SU-DHL-6 (cell line): ENCODE measurements around the gene MYL3.

Experiments
- H2AFZ ChIP-seq: fragments of 200-600 bp; sonication (generic); 2 replicates; pipeline ENCODE4 v1.6.1; 2014; ENCODE audit warnings: low read depth, mild to moderate bottlenecking, moderate library complexity, mixed read lengths, antibody characterized with exemption, low read length; ENCODE audit not compliant: severe bottlenecking
- H3F3A ChIP-seq: fragments of 200-600 bp; shearing (Covaris generic); 2 replicates; pipeline ENCODE4 v1.6.0; 2016; ENCODE audit warnings: antibody characterized with exemption, mild to moderate bottlenecking; ENCODE audit not compliant: insufficient read depth
- H3K27ac ChIP-seq: fragments of 200-600 bp; sonication (generic); 2 replicates; pipeline ENCODE4 v1.5.1; 2016; ENCODE audit warnings: low read depth, mild to moderate bottlenecking, low read length, moderate library complexity, mixed read lengths
- H3K27me3 ChIP-seq: fragments of 200-600 bp; sonication (generic), shearing (Covaris generic); 2 replicates; pipeline ENCODE4 v1.6.0; 2014; ENCODE audit warnings: mild to moderate bottlenecking, low read length
- H3K36me3 ChIP-seq: fragments of 200-600 bp; sonication (generic); 2 replicates; pipeline ENCODE4 v1.6.1; 2014; ENCODE audit warnings: mild to moderate bottlenecking, low read length, mixed read lengths
- H3K4me2 ChIP-seq: fragments of 300-600, 200-600 bp; shearing (Covaris generic), sonication (generic); 2 replicates; pipeline ENCODE4 v1.6.0; 2014; ENCODE audit warnings: low read length, low read depth, mild to moderate bottlenecking; ENCODE audit not compliant: poor library complexity, severe bottlenecking
- H3K4me3 ChIP-seq: fragments of 200-600 bp; sonication (generic); 2 replicates; pipeline ENCODE4 v1.5.1; 2014; ENCODE audit warnings: antibody characterized with exemption, low read length, mild to moderate bottlenecking, mixed read lengths; ENCODE audit not compliant: insufficient read depth, poor library complexity, severe bottlenecking
- H3K79me2 ChIP-seq: fragments of 200-600 bp; sonication (generic); 2 replicates; pipeline ENCODE4 v1.6.1; 2014; ENCODE audit warnings: mild to moderate bottlenecking, low read length, moderate library complexity; ENCODE audit not compliant: insufficient read depth
- H3K9ac ChIP-seq: fragments of 200-600 bp; sonication (generic); 2 replicates; pipeline ENCODE4 v1.7.0; 2014; ENCODE audit warnings: mild to moderate bottlenecking, low read length
- H3K9me2 ChIP-seq: fragments of 200-600 bp; sonication (generic); replicated peaks from 2 replicates; pipeline ENCODE4 v1.6.1; 2014; ENCODE audit warnings: low read length; ENCODE audit not compliant: insufficient read depth
- H3K9me3 ChIP-seq: fragments of 200-600 bp; sonication (generic); 2 replicates; pipeline ENCODE4 v1.6.1; 2014; ENCODE audit warnings: low read length, mixed read lengths; ENCODE audit not compliant: insufficient read depth
- H4K20me1 ChIP-seq: fragments of 200-600 bp; sonication (generic); 2 replicates; pipeline ENCODE4 v1.6.1; 2014; ENCODE audit warnings: low read depth, mild to moderate bottlenecking, antibody characterized with exemption, low read length, moderate library complexity, mixed read lengths
- CTCF ChIP-seq: fragments of 200-600 bp; sonication (generic); IDR thresholded peaks from one replicate; pipeline ENCODE4 v1.5.1; 2017; ENCODE audit warnings: antibody characterized with exemption, mild to moderate bottlenecking, low read length, moderate library complexity; ENCODE audit not compliant: insufficient read depth, poor library complexity, severe bottlenecking
- EZH2phosphoT487 ChIP-seq: fragments of 200-600 bp; sonication (generic), shearing (Covaris generic); conservative IDR thresholded peaks from 2 replicates; pipeline ENCODE4 v1.6.1; 2018; ENCODE audit warnings: mild to moderate bottlenecking, antibody characterized with exemption, low read length, moderate library complexity, mixed read lengths

MYL3 gene

DNA sequence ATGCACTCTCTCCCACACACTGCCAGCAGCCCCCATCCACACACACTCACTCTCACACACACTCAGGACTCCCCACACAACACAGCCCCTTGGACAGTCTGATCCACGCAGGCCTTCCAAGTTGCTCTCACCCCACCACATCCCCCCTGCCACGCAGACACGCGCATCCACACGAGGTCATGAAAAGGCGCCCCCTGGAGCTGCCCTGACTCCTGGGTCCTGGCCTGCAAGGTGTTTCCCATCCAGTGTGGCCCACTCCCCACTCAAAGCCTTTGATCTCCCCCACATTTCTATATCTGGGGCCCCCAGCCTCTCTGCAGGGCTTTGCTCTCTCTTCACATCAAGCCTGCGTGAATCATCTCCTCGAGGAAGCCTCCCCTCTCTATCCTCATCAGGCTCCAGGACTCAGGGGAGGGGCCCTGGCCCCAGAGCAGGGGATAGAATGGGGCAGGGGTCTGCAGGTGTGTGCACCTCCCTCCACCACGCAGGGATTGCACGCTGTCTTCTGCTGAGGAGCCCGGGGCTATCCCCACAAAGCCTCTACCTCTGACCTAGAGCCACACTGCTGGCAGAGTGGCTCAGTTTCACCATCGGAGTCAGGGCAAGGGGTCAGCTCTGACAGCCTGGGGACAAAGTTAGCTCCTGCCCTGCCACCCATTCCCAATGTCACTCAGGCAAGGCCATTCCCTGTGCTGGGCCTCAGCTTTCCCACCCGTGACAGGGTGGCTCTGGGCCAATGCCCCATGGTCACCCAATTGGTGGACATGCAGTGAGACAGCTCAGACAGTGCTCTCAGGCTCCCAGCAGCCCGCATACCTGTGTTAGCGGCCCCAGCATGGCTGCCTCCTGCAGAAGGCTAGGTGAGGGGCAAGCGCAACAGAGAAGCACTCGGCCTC, 6.4 kb downstream of the MYL3 start:
- no peak overlapping the region for H2AFZ ChIP-seq
- no peaks in the 10 kb centered on the region for H3K79me2 ChIP-seq
- no peaks in the 10 kb centered on the region for H3K9me3 ChIP-seq
- no peak overlapping the region for H3K4me2 ChIP-seq
- H3K4me3 ChIP-seq = no peak overlapping the region
- no peak for TF ChIP-seq CTCF
- no peak for TF ChIP-seq EZH2phosphoT487
- no peaks in the 10 kb centered on the region for H3K36me3 ChIP-seq
- H3F3A ChIP-seq = no peaks in the 10 kb centered on the region
- H3K9me2 ChIP-seq = no peaks in the 10 kb centered on the region
- no peaks in the 10 kb centered on the region for H3K27me3 ChIP-seq
- no peak overlapping the region for H3K27ac ChIP-seq
- H4K20me1 ChIP-seq = no peaks in the 10 kb centered on the region
- H3K9ac ChIP-seq = no peak overlapping the region

- Histone ChIP-seq H3K9me2 (no peaks in the 10 kb centered on the region), H2AFZ (no peak overlapping the region), H3K36me3 (no peaks in the 10 kb centered on the region), H3K4me2 (no peak overlapping the region), H3K9ac (no peak overlapping the region), H3K9me3 (no peaks in the 10 kb centered on the region), H3K79me2 (no peaks in the 10 kb centered on the region), H3K27ac (no peak overlapping the region), H3F3A (no peaks in the 10 kb centered on the region), H3K27me3 (no peaks in the 10 kb centered on the region), H4K20me1 (no peaks in the 10 kb centered on the region), H3K4me3 (no peak overlapping the region)
- TF ChIP-seq CTCF (no peak), EZH2phosphoT487 (no peak)
Observed at GRCh38 chr3:46854555-46854991, 8.7 kb downstream of the MYL3 start.

DNA sequence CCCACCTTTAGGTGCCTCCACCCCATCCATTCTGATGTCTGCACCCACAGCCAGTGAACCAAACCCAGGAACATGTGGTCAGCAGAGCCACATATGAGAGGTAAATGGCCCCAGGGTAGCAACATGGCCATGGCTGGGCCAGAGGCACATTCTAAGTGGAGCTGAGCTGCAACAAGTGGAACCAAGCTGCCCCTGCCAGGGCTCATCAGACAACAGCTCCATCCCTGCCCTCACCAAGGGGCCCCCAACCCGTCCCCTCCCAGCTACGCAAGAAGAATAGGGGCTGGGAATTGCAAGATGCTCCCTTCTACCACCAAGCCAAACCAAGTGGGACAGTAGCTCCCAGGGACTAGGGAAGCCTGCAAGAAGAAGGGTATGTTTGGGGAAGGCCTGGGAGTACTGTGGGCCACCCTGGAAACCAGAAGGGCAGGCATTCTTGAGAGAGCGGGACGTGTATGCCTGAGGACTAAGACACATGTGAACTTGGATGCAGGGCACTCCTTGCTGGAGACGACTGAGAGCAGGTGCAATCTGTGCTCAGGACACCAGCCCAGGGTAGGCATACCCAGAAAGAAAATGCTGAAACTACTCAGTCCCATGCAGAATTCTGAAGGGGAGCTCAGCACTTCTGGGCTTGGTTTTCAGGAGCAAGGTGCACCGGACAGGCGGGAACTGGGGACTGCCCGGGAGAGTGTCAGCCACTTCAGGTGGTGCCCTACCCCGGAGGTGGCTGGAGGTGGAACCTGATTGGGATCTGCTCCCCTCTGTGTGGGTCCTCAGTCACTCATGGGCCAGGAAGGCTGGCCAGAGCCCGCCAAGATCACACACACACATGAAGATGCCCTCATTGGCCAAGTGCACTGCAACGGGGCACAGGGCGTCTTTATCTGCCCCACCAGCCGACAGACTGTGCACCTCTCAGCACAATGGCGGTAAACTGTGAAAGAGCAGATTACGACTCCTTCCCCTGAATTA, 9.5 kb downstream of the MYL3 start:
- H3K27me3 ChIP-seq = no peaks in the 10 kb centered on the region
- H3K9ac ChIP-seq = no peak overlapping the region
- no peak overlapping the region for H3K27ac ChIP-seq
- H4K20me1 ChIP-seq = no peaks in the 10 kb centered on the region
- no peaks in the 10 kb centered on the region for H3F3A ChIP-seq
- TF ChIP-seq CTCF = no peak
- TF ChIP-seq EZH2phosphoT487 = no peak
- H3K9me2 ChIP-seq = no peaks in the 10 kb centered on the region
- no peaks in the 10 kb centered on the region for H3K79me2 ChIP-seq
- H3K36me3 ChIP-seq = no peaks in the 10 kb centered on the region
- H2AFZ ChIP-seq = no peak overlapping the region
- no peak overlapping the region for H3K4me2 ChIP-seq
- no peak overlapping the region for H3K4me3 ChIP-seq
- no peaks in the 10 kb centered on the region for H3K9me3 ChIP-seq
